ENCODE results near the gene PRSS1. TPM values are rescaled to one million over a fixed set of nuclear protein-coding genes. Genes with fewer than 3 reads are reported as not detected.

The PRSS1 gene
- total and polyA plus RNA-seq, 2 experiments from 2014 or later = not detected

DNA sequence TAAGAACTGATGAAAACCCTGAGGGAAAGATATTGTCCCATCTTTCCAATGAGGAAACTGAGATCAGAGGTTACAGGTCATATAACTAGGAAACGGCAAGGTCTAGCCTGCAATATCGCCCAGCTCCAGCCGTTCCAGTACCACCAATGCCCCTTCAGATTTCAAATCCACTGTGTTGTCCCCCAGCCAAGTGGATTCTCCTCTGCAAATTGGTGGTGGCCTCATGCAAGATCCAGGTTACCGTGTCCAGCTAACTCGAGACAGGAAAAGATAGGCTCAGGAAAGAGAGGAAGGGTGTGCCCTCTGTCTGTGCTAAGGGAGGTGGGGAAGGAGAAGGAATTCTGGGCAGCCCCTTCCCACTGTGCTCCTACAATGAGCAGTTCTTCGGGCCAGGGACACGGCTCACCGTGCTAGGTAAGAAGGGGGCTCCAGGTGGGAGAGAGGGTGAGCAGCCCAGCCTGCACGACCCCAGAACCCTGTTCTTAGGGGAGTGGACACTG is 46.8 kb downstream of the PRSS1 start:
- DNase-seq (ENCODE audit: low read depth in 1 of 2, low spot score in 1 of 2) = no peak
- TF ChIP-seq, protein P1, sequence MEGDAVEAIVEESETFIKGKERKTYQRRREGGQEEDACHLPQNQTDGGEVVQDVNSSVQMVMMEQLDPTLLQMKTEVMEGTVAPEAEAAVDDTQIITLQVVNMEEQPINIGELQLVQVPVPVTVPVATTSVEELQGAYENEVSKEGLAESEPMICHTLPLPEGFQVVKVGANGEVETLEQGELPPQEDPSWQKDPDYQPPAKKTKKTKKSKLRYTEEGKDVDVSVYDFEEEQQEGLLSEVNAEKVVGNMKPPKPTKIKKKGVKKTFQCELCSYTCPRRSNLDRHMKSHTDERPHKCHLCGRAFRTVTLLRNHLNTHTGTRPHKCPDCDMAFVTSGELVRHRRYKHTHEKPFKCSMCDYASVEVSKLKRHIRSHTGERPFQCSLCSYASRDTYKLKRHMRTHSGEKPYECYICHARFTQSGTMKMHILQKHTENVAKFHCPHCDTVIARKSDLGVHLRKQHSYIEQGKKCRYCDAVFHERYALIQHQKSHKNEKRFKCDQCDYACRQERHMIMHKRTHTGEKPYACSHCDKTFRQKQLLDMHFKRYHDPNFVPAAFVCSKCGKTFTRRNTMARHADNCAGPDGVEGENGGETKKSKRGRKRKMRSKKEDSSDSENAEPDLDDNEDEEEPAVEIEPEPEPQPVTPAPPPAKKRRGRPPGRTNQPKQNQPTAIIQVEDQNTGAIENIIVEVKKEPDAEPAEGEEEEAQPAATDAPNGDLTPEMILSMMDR (IDR thresholded peaks at IDR 0.05; ENCODE audit: low read depth, low read length) = no peak
- Histone ChIP-seq H3K36me3 (no peaks in the 10 kb centered on the region), H3K27ac (no peak overlapping the region), H3K9me3 (ENCODE audit: low read depth) (no peaks in the 10 kb centered on the region), H3K4me3 (no peak overlapping the region), H3K4me1 (ENCODE audit: low read depth) (peaks cover 4% of the 10 kb centered on the region), H3K27me3 (peaks cover 75% of the 10 kb centered on the region)

DNA sequence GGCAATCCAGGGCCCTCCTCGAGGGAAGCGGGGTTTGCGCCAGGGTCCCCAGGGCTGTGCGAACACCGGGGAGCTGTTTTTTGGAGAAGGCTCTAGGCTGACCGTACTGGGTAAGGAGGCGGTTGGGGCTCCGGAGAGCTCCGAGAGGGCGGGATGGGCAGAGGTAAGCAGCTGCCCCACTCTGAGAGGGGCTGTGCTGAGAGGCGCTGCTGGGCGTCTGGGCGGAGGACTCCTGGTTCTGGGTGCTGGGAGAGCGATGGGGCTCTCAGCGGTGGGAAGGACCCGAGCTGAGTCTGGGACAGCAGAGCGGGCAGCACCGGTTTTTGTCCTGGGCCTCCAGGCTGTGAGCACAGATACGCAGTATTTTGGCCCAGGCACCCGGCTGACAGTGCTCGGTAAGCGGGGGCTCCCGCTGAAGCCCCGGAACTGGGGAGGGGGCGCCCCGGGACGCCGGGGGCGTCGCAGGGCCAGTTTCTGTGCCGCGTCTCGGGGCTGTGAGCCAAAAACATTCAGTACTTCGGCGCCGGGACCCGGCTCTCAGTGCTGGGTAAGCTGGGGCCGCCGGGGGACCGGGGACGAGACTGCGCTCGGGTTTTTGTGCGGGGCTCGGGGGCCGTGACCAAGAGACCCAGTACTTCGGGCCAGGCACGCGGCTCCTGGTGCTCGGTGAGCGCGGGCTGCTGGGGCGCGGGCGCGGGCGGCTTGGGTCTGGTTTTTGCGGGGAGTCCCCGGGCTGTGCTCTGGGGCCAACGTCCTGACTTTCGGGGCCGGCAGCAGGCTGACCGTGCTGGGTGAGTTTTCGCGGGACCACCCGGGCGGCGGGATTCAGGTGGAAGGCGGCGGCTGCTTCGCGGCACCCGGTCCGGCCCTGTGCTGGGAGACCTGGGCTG is 47.5 kb downstream of the PRSS1 start:
- Histone ChIP-seq H3K27me3 (peaks cover 75% of the 10 kb centered on the region), H3K4me3 (peak overlapping the region; percentile 26), H3K4me1 (ENCODE audit: low read depth) (peaks cover 4% of the 10 kb centered on the region), H3K36me3 (no peaks in the 10 kb centered on the region), H3K9me3 (ENCODE audit: low read depth) (no peaks in the 10 kb centered on the region), H3K27ac (no peak overlapping the region)
- DNase-seq (ENCODE audit: low read depth in 1 of 2, low spot score in 1 of 2) = peak in 1 of 2 donors; percentile 47
- TF ChIP-seq, protein P1 (IDR thresholded peaks at IDR 0.05; ENCODE audit: low read depth, low read length) = no peak

DNA sequence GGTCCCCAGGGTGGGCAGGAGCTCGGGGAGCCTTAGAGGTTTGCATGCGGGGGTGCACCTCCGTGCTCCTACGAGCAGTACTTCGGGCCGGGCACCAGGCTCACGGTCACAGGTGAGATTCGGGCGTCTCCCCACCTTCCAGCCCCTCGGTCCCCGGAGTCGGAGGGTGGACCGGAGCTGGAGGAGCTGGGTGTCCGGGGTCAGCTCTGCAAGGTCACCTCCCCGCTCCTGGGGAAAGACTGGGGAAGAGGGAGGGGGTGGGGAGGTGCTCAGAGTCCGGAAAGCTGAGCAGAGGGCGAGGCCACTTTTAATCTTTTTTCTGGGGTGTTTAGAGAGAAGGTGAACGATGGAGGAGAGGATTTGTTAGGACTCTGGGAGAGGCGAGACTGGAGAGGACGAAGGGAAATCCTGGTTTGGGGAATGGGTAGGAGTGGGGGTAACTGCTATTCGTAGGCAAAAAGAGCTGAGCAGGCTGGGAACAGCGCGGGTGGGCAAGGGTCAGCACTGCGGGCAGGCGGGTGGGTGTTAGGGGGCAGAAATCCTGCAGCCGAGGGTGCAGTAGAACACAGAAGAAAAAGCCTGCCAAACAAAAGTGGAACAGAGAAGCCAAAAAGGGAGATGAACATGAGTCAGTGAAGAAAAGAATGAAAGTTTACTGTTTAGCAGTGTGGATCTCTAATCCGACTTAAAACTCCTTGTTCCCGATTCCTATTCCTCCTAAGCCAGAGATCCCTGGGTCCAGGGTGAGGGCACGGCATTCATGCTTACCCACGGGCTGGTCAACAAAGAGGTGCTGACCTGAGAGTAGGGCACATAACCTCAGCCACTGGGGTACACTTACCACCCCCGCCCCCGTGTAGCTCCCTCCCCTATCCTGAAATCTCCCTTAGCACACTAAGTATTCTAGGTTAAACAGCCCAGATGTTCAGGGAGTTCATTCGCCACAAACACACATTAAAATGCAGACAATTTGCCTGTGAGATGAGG is 48.4 kb downstream of the PRSS1 start:
- no peak for DNase-seq (ENCODE audit: low read depth in 1 of 2, low spot score in 1 of 2)
- peaks cover 75% of the 10 kb centered on the region for H3K27me3 ChIP-seq
- no peaks in the 10 kb centered on the region for H3K9me3 ChIP-seq (ENCODE audit: low read depth)
- peaks cover 4% of the 10 kb centered on the region for H3K4me1 ChIP-seq (ENCODE audit: low read depth)
- peak overlapping the region; percentile 26 for H3K4me3 ChIP-seq
- H3K36me3 ChIP-seq = no peaks in the 10 kb centered on the region
- TF ChIP-seq, protein P1 (IDR thresholded peaks at IDR 0.05; ENCODE audit: low read depth, low read length) = no peak
- no peak overlapping the region for H3K27ac ChIP-seq

DNA sequence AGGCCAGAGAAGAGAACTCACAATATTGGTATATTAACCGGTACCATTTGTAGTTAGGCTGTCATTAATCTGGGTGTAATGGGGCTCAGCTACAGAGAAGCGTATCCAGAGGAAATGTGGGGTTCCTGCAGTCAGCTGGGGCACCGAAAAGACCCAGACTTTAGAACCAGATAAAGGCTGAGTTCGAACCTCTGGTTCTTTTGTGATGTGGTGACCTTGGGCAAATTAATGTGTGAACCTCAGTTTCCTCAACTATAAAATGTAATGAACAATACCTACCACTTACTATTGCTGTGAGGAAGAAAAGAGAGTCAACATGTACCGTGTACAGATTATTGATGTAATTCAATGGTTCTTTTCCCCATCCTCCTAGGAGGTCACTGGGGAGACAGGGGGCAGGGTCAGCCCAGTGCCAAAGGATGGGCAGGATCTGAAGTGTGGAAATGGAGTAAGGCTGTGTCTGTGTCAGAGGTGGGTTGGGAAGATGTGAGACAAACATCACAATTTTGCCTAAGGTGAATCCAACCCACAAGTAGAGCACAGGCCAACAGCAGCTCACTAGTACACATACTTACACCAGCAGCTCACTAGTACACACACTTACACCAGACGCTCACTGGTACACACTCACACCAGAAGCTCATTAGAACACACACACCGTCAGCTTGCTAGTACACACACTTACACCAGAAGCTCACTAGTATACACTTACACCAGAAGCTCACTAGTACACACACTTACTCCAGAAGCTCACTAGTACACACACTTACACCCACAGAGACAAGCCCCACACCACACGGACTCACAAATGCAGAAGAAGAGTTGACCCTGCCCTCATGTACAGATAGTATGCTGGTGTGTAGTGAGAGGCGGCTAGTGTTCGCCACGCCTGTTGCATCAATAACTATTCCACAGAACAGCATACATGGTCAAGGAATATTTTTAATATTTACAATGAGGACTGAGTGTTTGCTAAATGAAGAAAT is 49.5 kb downstream of the PRSS1 start:
- H3K36me3 ChIP-seq = no peaks in the 10 kb centered on the region
- TF ChIP-seq, protein P1 (IDR thresholded peaks at IDR 0.05; ENCODE audit: low read depth, low read length) = no peak
- H3K27me3 ChIP-seq = peaks cover 71% of the 10 kb centered on the region
- no peak for DNase-seq (ENCODE audit: low read depth in 1 of 2, low spot score in 1 of 2)
- H3K4me1 ChIP-seq (ENCODE audit: low read depth) = peaks cover 4% of the 10 kb centered on the region
- H3K27ac ChIP-seq = no peak overlapping the region
- H3K9me3 ChIP-seq (ENCODE audit: low read depth) = no peaks in the 10 kb centered on the region
- no peak overlapping the region for H3K4me3 ChIP-seq

Data from cardiac muscle cell (in vitro differentiated cells and primary cell).